HG03039 (cell line): ENCODE results near the gene DEFB124.
"Not testable (repeated sequence)": the region's sequence is repeated elsewhere in the genome, so short reads cannot be mapped to it uniquely, and the experiment has no call there.

Experiments
- ATAC-seq: cut with Tn5 transposase; IDR thresholded peaks from one replicate; pipeline ENCODE4 v1.9.1; 2021; ENCODE audit warnings: mild to moderate bottlenecking, moderate library complexity; ENCODE audit not compliant: unreplicated experiment

DEFB124 gene

GRCh38 chr20:31474758-31475427 is at the start of gene DEFB124, which contains the start of gene REM1:
Gene DEFB124, minus strand, starts transcription at chr20:31475127. Its CDS starts 2,114 bp downstream, at chr20:31473013.
Gene REM1, plus strand, starts transcription at chr20:31475288. Its CDS starts 1,158 bp downstream, at chr20:31476446.
- ATAC-seq = no peak

- ATAC-seq = no peak
Measured at GRCh38 chr20:31523361-31524283, 48.7 kb upstream of the DEFB124 start.

GRCh38 chr20:31522731-31523130 is 47.8 kb upstream of the DEFB124 start:
- ATAC-seq = no peak

- ATAC-seq = not testable (repeated sequence)
Measured at GRCh38 chr20:31521267-31521666, 46.3 kb upstream of the DEFB124 start.

- ATAC-seq = no peak
Measured at GRCh38 chr20:31517373-31517772, 42.4 kb upstream of the DEFB124 start.

GRCh38 chr20:31516651-31517050 is 41.7 kb upstream of the DEFB124 start:
- no peak for ATAC-seq

- ATAC-seq = no peak
Measured at GRCh38 chr20:31516166-31516565, 41.2 kb upstream of the DEFB124 start.

- ATAC-seq = no peak
Measured at GRCh38 chr20:31515775-31516107, 40.8 kb upstream of the DEFB124 start.

GRCh38 chr20:31515072-31515774 is 40.3 kb upstream of the DEFB124 start:
- ATAC-seq = no peak

- ATAC-seq = peak; percentile 83
Measured at GRCh38 chr20:31514154-31515071, 39.5 kb upstream of the DEFB124 start, which contains the start of gene HM13. Gene HM13, plus strand, starts transcription at chr20:31514442. Its CDS starts 110 bp downstream, at chr20:31514552.

- ATAC-seq = no peak
Measured at GRCh38 chr20:31508517-31509244, 33.8 kb upstream of the DEFB124 start.

- no peak for ATAC-seq
Measured at GRCh38 chr20:31505903-31506302, 31.0 kb upstream of the DEFB124 start.

- ATAC-seq = peak; percentile 93
Measured at GRCh38 chr20:31502884-31503673, 28.2 kb upstream of the DEFB124 start.

GRCh38 chr20:31500527-31500926 is 25.6 kb upstream of the DEFB124 start:
- no peak for ATAC-seq

GRCh38 chr20:31497838-31498540 is 23.1 kb upstream of the DEFB124 start:
- ATAC-seq = no peak

- no peak for ATAC-seq
Measured at GRCh38 chr20:31496761-31497295, 21.9 kb upstream of the DEFB124 start.

- no peak for ATAC-seq
Measured at GRCh38 chr20:31494131-31494530, 19.2 kb upstream of the DEFB124 start.

- ATAC-seq = no peak
Measured at GRCh38 chr20:31490752-31491151, 15.8 kb upstream of the DEFB124 start.
